Vagina (tissue), 2 donors: ENCODE measurements around the gene ATP6V0B.

Experiments
- CTCF ChIP-seq, 3 experiments: fragments of 450-650 bp in 2 of 3; fragments of 200-600 bp in 1 of 3; sonication (generic) in 1 of 3; IDR thresholded peaks; one replicate each; pipeline ENCODE4 v1.5.1; 2017 to 2019; ENCODE audit warnings: antibody characterized with exemption in 3 of 3, mild to moderate bottlenecking in 2 of 3, moderate library complexity in 2 of 3
- POLR2A ChIP-seq, 2 donors: fragments of 450-650 bp; IDR thresholded peaks; one replicate each; pipeline ENCODE4 v1.6.1; 2017; ENCODE audit warnings: antibody characterized with exemption in 2 of 2, mild to moderate bottlenecking in 2 of 2, moderate library complexity in 2 of 2
- POLR2AphosphoS5 ChIP-seq, 2 donors: sonication (generic); formaldehyde crosslinking; IDR thresholded peaks; one replicate each; pipeline ENCODE4 v1.9.0; 2017; ENCODE audit warnings: antibody characterized with exemption in 2 of 2, mild to moderate bottlenecking in 2 of 2, low read depth in 1 of 2; ENCODE audit not compliant: insufficient read depth in 1 of 2

GRCh38 chr1:44020464-44020863 lies 45.7 kb downstream of the ATP6V0B start:
- TF ChIP-seq CTCF (IDR thresholded peaks at IDR 0.05): no peak
- TF ChIP-seq POLR2AphosphoS5 (IDR thresholded peaks at IDR 0.05; ENCODE audit: insufficient read depth in 1 of 2, low read depth in 1 of 2): peak in 1 of 2 donors; percentile 35
- TF ChIP-seq POLR2A (IDR thresholded peaks at IDR 0.05): no peak
